Thymus (tissue), 11 donors: Measurements from ENCODE around the gene TERF2IP. TPM values are rescaled to one million over a fixed set of nuclear protein-coding genes. Genes with fewer than 3 reads are reported as not detected.

Source experiments
- DNase-seq, 9 donors: peaks; one replicate each; pipeline ENCODE4 v3.0.0-alpha.2; 2013; ENCODE audit warnings: low spot score in 9 of 9, low read depth in 6 of 9, missing footprints in 1 of 9
- H3K27ac ChIP-seq, 2 donors: one replicate each; pipeline ENCODE4 v1.5.1; 2013; ENCODE audit warnings: control low read depth in 1 of 2, low read depth in 1 of 2, low read length in 1 of 2, mild to moderate bottlenecking in 1 of 2, moderate library complexity in 1 of 2
- H3K27me3 ChIP-seq, 2 donors: one replicate each; pipeline ENCODE4 v1.5.1; 2013; ENCODE audit warnings: low read length in 1 of 2; ENCODE audit not compliant: control insufficient read depth in 2 of 2, insufficient read depth in 1 of 2
- H3K36me3 ChIP-seq, 2 donors: one replicate each; pipeline ENCODE4 v1.5.1; 2013; ENCODE audit warnings: low read length in 1 of 2, mild to moderate bottlenecking in 1 of 2, moderate library complexity in 1 of 2; ENCODE audit not compliant: control insufficient read depth in 2 of 2, insufficient read depth in 2 of 2
- H3K4me1 ChIP-seq, 2 donors: one replicate each; pipeline ENCODE4 v1.5.1; 2013; ENCODE audit warnings: low read length in 2 of 2; ENCODE audit not compliant: control insufficient read depth in 2 of 2, insufficient read depth in 2 of 2
- H3K4me3 ChIP-seq, 2 donors: one replicate each; pipeline ENCODE4 v1.5.1; 2013; ENCODE audit warnings: low read length in 2 of 2, control low read depth in 1 of 2, mild to moderate bottlenecking in 1 of 2
- H3K9me3 ChIP-seq, 2 donors: one replicate each; pipeline ENCODE4 v1.5.1; 2013; ENCODE audit warnings: low read length in 1 of 2, mild to moderate bottlenecking in 1 of 2; ENCODE audit not compliant: control insufficient read depth in 2 of 2, insufficient read depth in 1 of 2
- WGBS: extraction: QIAGEN DNeasy Blood & Tissue Kit; methylation state at CpG from one replicate; pipeline ENCODE4 v1.1.7; 2013; 5-methylcytosine and 5-hydroxymethylcytosine counted together
- polyA plus RNA-seq: library from polyadenylated mRNA; stranded (reverse); fragments of 200-250 nt; gene quantifications from one replicate; pipeline ENCODE4 v1.2.3, GENCODE V29; 2013
- total RNA-seq: library from RNA; stranded (reverse); fragments of 120-200 nt; gene quantifications from one replicate; pipeline ENCODE4 v1.2.4, GENCODE V29; 2013
- donor health status: healthy.

The TERF2IP gene
- total and polyA plus RNA-seq, 2 donors: 82.2 to 103 TPM

GRCh38 chr16:75648265-75649076 lies 898 bp downstream of the TERF2IP start:
- Histone ChIP-seq H3K4me1 (peaks cover 12 to 27% of the 10 kb centered on the region in 2 donors), H3K4me3 (peak overlapping the region; percentile 76 to 90), H3K27me3 (no peaks in the 10 kb centered on the region), H3K36me3 (peaks cover 3 to 14% of the 10 kb centered on the region in 2 donors), H3K9me3 (no peaks in the 10 kb centered on the region), H3K27ac (peak overlapping the region; percentile 100)
- under 1% methylated on average over 62 of the region's 62 CpGs for WGBS
- peak; percentile 77 to 95 (median 86) for DNase-seq

GRCh38 chr16:75653922-75654321 lies 6.3 kb downstream of the TERF2IP start:
- Histone ChIP-seq H3K36me3 (peaks cover 30 to 43% of the 10 kb centered on the region in 2 donors), H3K9me3 (no peaks in the 10 kb centered on the region), H3K4me1 (peaks cover 3 to 17% of the 10 kb centered on the region in 2 donors), H3K27ac (no peak overlapping the region), H3K4me3 (no peak overlapping the region), H3K27me3 (no peaks in the 10 kb centered on the region)
- DNase-seq: no peak
- WGBS: 88% methylated on average over 1 of the region's 1 CpG

GRCh38 chr16:75658175-75658574 lies 10.6 kb downstream of the TERF2IP start:
- H3K9me3 ChIP-seq: no peaks in the 10 kb centered on the region
- H3K27ac ChIP-seq: no peak overlapping the region
- DNase-seq: no peak
- H3K27me3 ChIP-seq: no peaks in the 10 kb centered on the region
- peaks cover 41 to 51% of the 10 kb centered on the region in 2 donors for H3K36me3 ChIP-seq
- H3K4me1 ChIP-seq: peaks cover 0 to 4% of the 10 kb centered on the region in 2 donors
- H3K4me3 ChIP-seq: no peak overlapping the region
- WGBS: 97% methylated on average over 2 of the region's 2 CpGs

- Histone ChIP-seq H3K36me3 (peaks cover 38 to 42% of the 10 kb centered on the region in 2 donors), H3K9me3 (no peaks in the 10 kb centered on the region), H3K4me1 (no peaks in the 10 kb centered on the region), H3K27me3 (no peaks in the 10 kb centered on the region), H3K4me3 (no peak overlapping the region), H3K27ac (no peak overlapping the region)
- WGBS: 98% methylated on average over 6 of the region's 6 CpGs
- no peak for DNase-seq
Measured at GRCh38 chr16:75660321-75660720, 12.7 kb downstream of the TERF2IP start.

GRCh38 chr16:75660726-75661302 lies 13.2 kb downstream of the TERF2IP start:
- peaks cover 33 to 37% of the 10 kb centered on the region in 2 donors for H3K36me3 ChIP-seq
- H3K4me3 ChIP-seq: no peak overlapping the region
- DNase-seq: no peak
- no peaks in the 10 kb centered on the region for H3K27me3 ChIP-seq
- no peaks in the 10 kb centered on the region for H3K4me1 ChIP-seq
- 97% methylated on average over 4 of the region's 4 CpGs for WGBS
- H3K27ac ChIP-seq: no peak overlapping the region
- H3K9me3 ChIP-seq: no peaks in the 10 kb centered on the region

- Histone ChIP-seq H3K9me3 (no peaks in the 10 kb centered on the region), H3K36me3 (no peaks in the 10 kb centered on the region), H3K4me3 (no peak overlapping the region), H3K4me1 (no peaks in the 10 kb centered on the region), H3K27ac (no peak overlapping the region), H3K27me3 (no peaks in the 10 kb centered on the region)
- no peak for DNase-seq
Measured at GRCh38 chr16:75667503-75667902, 19.9 kb downstream of the TERF2IP start.

GRCh38 chr16:75676909-75677308 lies 29.3 kb downstream of the TERF2IP start, which contains the start of gene CPHXL2:
TSS of gene CPHXL2 (minus strand) at chr16:75677009. CDS start at chr16:75676999, 10 bp downstream.
- Histone ChIP-seq H3K9me3 (no peaks in the 10 kb centered on the region), H3K27ac (no peak within 1 kb of the TSS), H3K4me1 (no peaks in the 10 kb centered on the region), H3K4me3 (no peak within 1 kb of the TSS), H3K36me3 (no peaks in the 10 kb centered on the region), H3K27me3 (no peaks in the 10 kb centered on the region)
- WGBS: 98% methylated on average over 4 of the region's 4 CpGs
- no peak for DNase-seq

- no peaks in the 10 kb centered on the region for H3K36me3 ChIP-seq
- H3K27ac ChIP-seq: no peak overlapping the region
- no peaks in the 10 kb centered on the region for H3K9me3 ChIP-seq
- no peaks in the 10 kb centered on the region for H3K4me1 ChIP-seq
- H3K4me3 ChIP-seq: no peak overlapping the region
- no peaks in the 10 kb centered on the region for H3K27me3 ChIP-seq
- DNase-seq: no peak
- WGBS: 93% methylated on average over 5 of the region's 5 CpGs
Measured at GRCh38 chr16:75679366-75679765, 31.8 kb downstream of the TERF2IP start.

GRCh38 chr16:75682308-75682707 lies 34.7 kb downstream of the TERF2IP start:
- Histone ChIP-seq H3K27ac (no peak overlapping the region), H3K36me3 (no peaks in the 10 kb centered on the region), H3K27me3 (no peaks in the 10 kb centered on the region), H3K4me1 (no peaks in the 10 kb centered on the region), H3K4me3 (no peak overlapping the region), H3K9me3 (no peaks in the 10 kb centered on the region)
- no peak for DNase-seq
- WGBS: 94% methylated on average over 14 of the region's 14 CpGs
